ENCODE results near the gene STAB1.

The STAB1 gene

DNA sequence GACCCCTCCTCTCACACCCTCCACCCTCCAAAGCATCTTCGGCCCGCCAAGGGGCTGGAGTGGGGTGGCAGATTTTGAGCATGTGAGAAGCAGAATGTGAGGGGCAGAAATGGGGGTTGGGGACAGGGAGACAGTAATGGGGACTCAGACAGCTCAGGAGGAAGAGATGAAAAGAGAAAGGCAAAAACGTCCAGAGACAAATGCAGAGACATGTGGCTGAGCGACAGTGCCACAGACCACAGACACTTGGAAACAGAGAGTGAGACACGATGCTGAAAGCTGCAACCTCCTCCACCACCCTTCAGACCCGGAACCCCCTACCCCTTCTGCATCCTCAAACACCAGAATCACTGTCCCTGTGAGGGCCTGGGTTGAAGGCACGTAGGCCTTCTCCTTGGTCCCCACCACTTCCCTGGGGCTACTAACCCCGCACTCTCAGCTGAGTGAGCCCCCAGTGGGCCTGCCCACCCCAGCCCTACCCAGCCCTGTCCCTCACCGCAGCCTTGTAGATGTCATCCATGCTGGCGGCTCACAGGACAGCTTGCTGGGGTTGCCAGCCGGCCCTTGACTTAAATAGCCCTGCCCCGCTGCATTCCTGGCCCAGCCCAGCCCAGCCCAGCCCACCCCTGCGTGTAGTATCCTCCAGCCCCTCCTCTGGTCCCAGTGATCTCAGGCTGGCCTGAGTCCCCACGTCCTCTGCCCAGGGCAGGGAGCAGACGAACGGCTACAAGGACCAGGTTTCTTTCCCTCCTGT is 41.5 kb upstream of the STAB1 start, which contains the start of gene TNNC1:
TSS of gene TNNC1 (minus strand) at position 546 of the 754 bp plus-strand sequence. CDS start at position 520, 26 bp downstream.
- Histone ChIP-seq H3K4me1 (ENCODE audit: control insufficient read depth, insufficient read depth, low read length) (peaks cover 39% of the 10 kb centered on the region), H3K36me3 (ENCODE audit: insufficient read depth, low read length) (peaks cover 13% of the 10 kb centered on the region), H3K9ac (ENCODE audit: low read depth, low read length) (peak within 1 kb of the TSS; percentile 81), H3K9me3 (replicated peaks; ENCODE audit: low read length) (no peaks in the 10 kb centered on the region), H3K27me3 (ENCODE audit: control insufficient read depth, insufficient read depth, low read length) (no peaks in the 10 kb centered on the region), H3K4me3 (ENCODE audit: low read length) (peak within 1 kb of the TSS; percentile 84), H3K4me2 (ENCODE audit: low read length) (peak within 1 kb of the TSS; percentile 94)

DNA sequence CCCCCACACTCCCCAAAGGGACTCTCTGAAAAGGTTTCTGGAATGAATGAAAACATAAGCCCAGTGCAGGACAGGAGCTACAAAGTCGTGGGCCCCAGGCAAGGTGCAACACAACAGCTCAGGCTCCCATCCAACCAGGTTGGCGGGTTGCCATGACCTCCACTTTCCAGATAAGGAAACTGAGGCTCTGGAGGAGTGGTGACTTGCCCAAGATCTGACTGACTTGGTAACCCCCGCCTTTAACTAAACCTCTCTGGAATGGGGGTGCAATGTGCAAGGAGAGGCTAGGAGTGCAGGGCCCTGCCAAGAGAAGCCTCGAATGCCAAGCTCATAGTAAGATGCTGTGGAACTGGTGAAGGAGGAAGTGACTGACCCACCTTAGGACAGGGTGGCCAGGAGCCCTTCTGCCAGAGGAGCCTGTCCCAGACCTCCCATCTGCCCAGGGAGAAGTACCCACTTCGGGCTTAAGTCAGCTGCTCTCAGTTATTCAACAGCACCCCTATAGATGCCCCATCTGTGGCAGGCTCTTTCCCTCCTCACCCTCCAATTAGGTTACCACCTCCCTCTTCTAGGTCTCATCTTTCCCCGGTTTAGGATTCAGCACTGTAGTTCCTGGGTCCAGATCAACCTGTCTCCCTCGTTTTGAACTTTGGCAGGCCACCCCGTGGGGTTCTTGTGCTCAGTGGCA is 40.7 kb upstream of the STAB1 start:
- H3K4me2 ChIP-seq (ENCODE audit: low read length): peak overlapping the region; percentile 94
- peak overlapping the region; percentile 81 for H3K9ac ChIP-seq (ENCODE audit: low read depth, low read length)
- peaks cover 21% of the 10 kb centered on the region for H3K36me3 ChIP-seq (ENCODE audit: insufficient read depth, low read length)
- H3K27me3 ChIP-seq (ENCODE audit: control insufficient read depth, insufficient read depth, low read length): no peaks in the 10 kb centered on the region
- H3K4me3 ChIP-seq (ENCODE audit: low read length): peak overlapping the region; percentile 84
- peaks cover 39% of the 10 kb centered on the region for H3K4me1 ChIP-seq (ENCODE audit: control insufficient read depth, insufficient read depth, low read length)
- H3K9me3 ChIP-seq (replicated peaks; ENCODE audit: low read length): no peaks in the 10 kb centered on the region

DNA sequence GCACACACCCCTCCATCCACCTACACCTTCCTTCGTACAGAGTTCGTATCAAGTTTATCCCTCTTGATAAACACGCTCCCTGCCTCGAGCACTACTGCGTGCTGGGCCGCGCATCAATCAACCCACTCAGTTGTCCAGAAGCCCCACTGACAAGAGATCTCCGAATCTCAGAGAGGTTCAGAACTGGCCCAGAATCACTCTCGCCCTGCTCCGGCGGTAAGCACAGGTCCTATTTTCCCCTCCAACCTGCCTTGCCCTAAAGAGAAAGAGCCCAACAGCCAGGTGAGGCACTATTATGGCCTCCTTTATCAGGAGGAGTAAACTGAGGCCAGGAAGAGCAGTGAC is 40.2 kb upstream of the STAB1 start:
- Histone ChIP-seq H3K4me3 (ENCODE audit: low read length) (peak overlapping the region; percentile 84), H3K27me3 (ENCODE audit: control insufficient read depth, insufficient read depth, low read length) (no peaks in the 10 kb centered on the region), H3K4me2 (ENCODE audit: low read length) (peak overlapping the region; percentile 94), H3K9ac (ENCODE audit: low read depth, low read length) (peak overlapping the region; percentile 81), H3K36me3 (ENCODE audit: insufficient read depth, low read length) (peaks cover 21% of the 10 kb centered on the region), H3K9me3 (replicated peaks; ENCODE audit: low read length) (no peaks in the 10 kb centered on the region), H3K4me1 (ENCODE audit: control insufficient read depth, insufficient read depth, low read length) (peaks cover 36% of the 10 kb centered on the region)

DNA sequence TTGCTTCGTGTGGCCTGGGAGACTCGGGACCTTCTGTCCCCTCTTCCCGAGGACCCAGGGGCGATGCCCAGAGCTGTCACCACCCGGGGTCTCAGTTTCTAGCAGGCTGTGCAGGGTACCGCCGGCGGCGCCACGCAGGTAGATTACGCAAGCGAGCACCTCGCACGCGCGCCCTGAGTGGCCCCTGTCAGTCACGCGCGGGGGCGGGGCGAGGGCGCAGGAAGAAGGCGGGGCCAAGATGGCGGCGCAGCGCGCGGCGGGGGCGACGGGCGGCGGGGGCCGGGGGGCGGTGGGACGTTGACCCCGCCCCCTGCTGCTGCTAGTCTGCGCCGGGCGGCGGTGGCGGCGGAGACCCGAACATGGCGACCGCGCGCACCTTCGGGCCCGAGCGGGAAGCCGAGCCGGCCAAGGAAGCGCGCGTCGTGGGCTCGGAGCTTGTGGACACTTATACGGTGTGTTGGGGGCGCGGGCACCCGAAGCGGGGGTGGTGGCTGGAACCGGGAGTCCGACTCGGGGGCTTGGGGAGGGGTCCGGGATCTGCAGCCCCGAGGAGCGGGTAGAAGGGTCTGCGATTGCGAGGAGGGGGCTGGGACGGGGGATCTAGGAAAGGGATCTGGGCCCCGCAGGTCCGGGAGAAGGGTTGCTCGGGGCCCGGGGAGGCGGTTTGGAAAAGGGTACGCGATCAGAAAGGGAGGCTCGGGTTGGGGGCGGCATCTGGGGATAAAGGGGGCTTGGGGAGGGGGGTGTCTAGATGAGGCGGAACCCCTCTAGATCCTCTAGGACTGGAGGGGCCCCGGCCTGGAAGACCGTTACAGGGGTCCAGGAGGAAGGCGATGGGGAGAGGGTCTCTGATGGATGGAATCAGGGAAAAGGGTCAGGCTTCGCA is 39.6 kb upstream of the STAB1 start, which contains the start of gene NISCH:
TSS of gene NISCH (plus strand) at position 322 of the 886 bp plus-strand sequence. CDS start at position 360, 38 bp downstream.
- Histone ChIP-seq H3K36me3 (ENCODE audit: insufficient read depth, low read length) (peaks cover 26% of the 10 kb centered on the region), H3K9ac (ENCODE audit: low read depth, low read length) (peak within 1 kb of the TSS; percentile 83), H3K9me3 (replicated peaks; ENCODE audit: low read length) (no peaks in the 10 kb centered on the region), H3K27me3 (ENCODE audit: control insufficient read depth, insufficient read depth, low read length) (no peaks in the 10 kb centered on the region), H3K4me3 (ENCODE audit: low read length) (peak within 1 kb of the TSS; percentile 84), H3K4me2 (ENCODE audit: low read length) (peak within 1 kb of the TSS; percentile 94), H3K4me1 (ENCODE audit: control insufficient read depth, insufficient read depth, low read length) (peaks cover 30% of the 10 kb centered on the region)

DNA sequence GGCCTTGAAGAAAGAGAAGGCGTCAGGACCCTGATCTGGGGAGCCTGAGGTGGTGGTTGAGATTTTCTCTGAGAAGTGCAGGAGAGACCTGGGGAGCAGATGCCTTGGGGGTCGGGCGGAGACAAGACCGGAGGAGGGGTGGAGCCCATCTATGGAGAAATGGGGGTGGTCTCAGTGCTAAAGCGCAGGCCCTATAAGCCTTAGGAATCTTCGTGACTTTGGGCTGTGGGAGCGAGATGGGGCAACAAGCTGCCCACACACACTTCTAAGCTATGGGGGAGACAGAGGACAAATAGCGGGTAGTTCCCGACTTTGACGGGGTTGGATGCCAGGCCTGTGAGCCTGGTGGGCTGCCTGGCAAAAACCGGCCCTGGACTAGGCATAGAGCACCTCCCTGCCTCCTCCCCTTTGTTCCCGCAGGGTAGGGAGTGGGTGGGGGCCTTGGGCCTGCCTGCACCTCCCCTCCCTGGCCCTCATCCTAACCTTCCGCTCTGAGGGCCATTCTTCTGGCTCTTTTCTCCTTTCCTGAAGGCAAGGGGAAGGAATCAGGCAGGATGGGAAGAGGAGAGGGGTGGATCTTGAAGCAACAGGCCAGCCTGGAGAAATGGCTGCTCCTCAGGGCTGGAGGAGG is 38.9 kb upstream of the STAB1 start:
- Histone ChIP-seq H3K9me3 (replicated peaks; ENCODE audit: low read length) (no peaks in the 10 kb centered on the region), H3K4me2 (ENCODE audit: low read length) (peak overlapping the region; percentile 88), H3K9ac (ENCODE audit: low read depth, low read length) (peak overlapping the region; percentile 83), H3K36me3 (ENCODE audit: insufficient read depth, low read length) (peaks cover 31% of the 10 kb centered on the region), H3K4me1 (ENCODE audit: control insufficient read depth, insufficient read depth, low read length) (peaks cover 27% of the 10 kb centered on the region), H3K4me3 (ENCODE audit: low read length) (peak overlapping the region; percentile 84), H3K27me3 (ENCODE audit: control insufficient read depth, insufficient read depth, low read length) (no peaks in the 10 kb centered on the region)

DNA sequence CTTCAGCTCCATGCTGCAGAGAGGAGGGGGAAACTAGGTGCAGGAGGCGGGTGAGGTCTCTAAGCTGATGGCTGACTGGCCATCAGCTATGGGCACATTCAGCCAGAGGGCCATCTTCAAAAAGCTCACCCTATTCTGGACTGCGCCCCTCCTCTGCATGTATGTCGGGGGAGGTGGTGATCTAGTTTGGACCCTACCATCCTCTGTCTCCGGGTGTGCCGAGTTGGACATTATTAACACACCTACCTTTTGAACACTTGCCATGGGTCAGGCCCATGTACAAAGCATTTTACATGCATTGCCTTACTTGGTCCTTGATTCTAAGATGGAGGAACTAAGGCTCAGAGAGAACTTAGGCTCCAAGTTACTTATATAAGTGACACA is 38.3 kb upstream of the STAB1 start:
- Histone ChIP-seq H3K9me3 (replicated peaks; ENCODE audit: low read length) (no peaks in the 10 kb centered on the region), H3K9ac (ENCODE audit: low read depth, low read length) (peak overlapping the region; percentile 83), H3K27me3 (ENCODE audit: control insufficient read depth, insufficient read depth, low read length) (no peaks in the 10 kb centered on the region), H3K36me3 (ENCODE audit: insufficient read depth, low read length) (peaks cover 31% of the 10 kb centered on the region), H3K4me3 (ENCODE audit: low read length) (peak overlapping the region; percentile 84), H3K4me2 (ENCODE audit: low read length) (peak overlapping the region; percentile 88), H3K4me1 (ENCODE audit: control insufficient read depth, insufficient read depth, low read length) (peaks cover 27% of the 10 kb centered on the region)

DNA sequence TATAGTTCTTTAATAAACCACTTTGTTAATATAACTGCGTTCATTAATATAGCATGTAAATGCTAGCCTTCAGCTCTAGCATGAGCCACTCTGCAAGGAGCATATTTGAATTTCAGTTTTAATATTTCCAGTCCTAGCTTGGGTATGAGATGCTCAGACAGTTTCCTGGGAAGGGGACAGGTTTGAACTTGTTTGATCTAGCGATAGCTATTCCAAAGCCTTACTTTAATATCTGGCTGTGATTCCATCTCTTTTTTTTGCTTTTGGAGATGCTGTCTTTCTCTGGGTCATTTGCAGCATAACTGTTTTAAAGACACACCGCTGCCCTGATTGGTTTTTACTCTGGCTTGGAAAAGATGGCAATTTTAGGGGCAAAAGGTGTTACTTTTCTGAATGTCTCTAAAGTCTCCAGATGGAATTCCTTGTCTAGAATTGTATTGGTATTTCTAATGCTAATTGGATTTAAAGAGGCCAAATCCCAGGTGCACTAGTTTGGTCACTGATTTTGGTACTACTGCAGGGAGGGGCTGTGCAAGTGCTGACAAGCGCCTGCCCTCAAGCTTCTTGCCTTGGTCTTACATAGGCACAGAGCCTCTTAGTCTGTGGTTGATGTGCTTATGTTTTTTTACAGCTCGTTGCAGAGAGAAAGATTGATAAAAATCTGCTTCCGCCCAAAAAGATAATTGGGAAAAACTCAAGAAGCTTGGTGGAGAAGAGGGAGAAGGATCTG is 36.9 kb upstream of the STAB1 start:
- H3K9me3 ChIP-seq (replicated peaks; ENCODE audit: low read length): no peaks in the 10 kb centered on the region
- H3K27me3 ChIP-seq (ENCODE audit: control insufficient read depth, insufficient read depth, low read length): no peaks in the 10 kb centered on the region

DNA sequence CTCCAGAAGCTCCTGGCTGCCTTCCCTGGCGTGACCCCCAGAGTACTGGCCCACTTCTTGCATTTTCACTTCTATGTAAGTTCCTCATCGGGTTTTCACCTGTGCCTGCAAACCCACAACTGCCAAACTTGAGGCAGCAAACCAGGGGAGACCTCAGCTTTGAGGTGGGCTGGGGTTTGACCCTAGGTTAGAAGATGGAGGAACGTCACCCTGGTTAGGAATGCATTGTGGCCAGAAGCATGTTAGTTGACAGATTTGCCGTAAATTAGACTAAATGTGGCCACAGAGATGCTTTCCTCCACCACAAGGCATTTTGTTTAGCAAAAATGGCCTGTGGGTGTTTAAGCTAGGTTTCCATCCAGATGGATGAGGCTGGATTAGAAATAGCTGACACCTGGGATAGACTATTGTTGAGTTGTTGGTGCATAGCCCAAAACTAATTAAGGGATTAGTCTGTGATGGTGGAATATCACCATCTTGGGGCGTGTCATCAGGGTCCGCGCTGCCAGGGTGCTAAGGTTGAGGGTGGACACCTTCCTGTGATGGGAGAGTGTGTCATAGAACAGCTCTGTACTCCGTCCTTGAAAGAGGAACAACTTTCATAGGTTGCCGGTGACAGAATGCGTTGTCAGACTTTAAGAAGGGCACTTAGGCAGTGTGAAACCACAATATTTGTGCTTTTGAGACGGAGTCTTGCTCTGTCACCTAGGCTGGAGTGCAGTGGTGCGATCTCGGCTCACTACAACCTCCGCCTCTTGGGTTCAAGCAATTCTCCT is 36.2 kb upstream of the STAB1 start:
- H3K4me3 ChIP-seq (ENCODE audit: low read length): no peak overlapping the region
- H3K9ac ChIP-seq (ENCODE audit: low read depth, low read length): no peak overlapping the region
- H3K27me3 ChIP-seq (ENCODE audit: control insufficient read depth, insufficient read depth, low read length): no peaks in the 10 kb centered on the region
- H3K4me1 ChIP-seq (ENCODE audit: control insufficient read depth, insufficient read depth, low read length): peaks cover 18% of the 10 kb centered on the region
- H3K9me3 ChIP-seq (replicated peaks; ENCODE audit: low read length): no peaks in the 10 kb centered on the region
- peaks cover 40% of the 10 kb centered on the region for H3K36me3 ChIP-seq (ENCODE audit: insufficient read depth, low read length)
- no peak overlapping the region for H3K4me2 ChIP-seq (ENCODE audit: low read length)

More for the DNA sequence above, 36.9 kb upstream of the STAB1 start:
- no peak overlapping the region for H3K4me2 ChIP-seq (ENCODE audit: low read length)
- H3K36me3 ChIP-seq (ENCODE audit: insufficient read depth, low read length): peaks cover 38% of the 10 kb centered on the region
- H3K4me3 ChIP-seq (ENCODE audit: low read length): no peak overlapping the region
- peaks cover 21% of the 10 kb centered on the region for H3K4me1 ChIP-seq (ENCODE audit: control insufficient read depth, insufficient read depth, low read length)
- H3K9ac ChIP-seq (ENCODE audit: low read depth, low read length): no peak overlapping the region

DNA sequence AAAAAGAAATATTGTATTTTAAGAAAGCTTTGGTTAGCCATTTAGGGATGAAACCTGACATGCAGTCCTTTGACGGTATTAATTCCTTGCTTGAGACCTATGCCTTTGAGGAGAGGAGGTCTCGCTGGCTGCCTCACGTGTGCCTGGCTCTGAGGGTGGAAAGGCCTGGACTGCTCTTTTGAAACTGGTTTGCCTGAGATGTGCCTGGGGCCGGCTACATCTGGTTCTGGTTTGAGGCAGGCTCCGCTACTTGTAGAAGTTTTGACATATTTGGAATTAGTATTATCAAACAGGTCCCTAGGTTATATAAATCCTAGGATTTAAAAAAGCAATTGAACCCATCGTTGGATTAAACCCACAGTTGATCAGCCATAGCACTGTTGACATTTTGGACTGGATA is 33.3 kb upstream of the STAB1 start:
- Histone ChIP-seq H3K36me3 (ENCODE audit: insufficient read depth, low read length) (peaks cover 57% of the 10 kb centered on the region), H3K4me1 (ENCODE audit: control insufficient read depth, insufficient read depth, low read length) (peaks cover 15% of the 10 kb centered on the region), H3K4me2 (ENCODE audit: low read length) (no peak overlapping the region), H3K9me3 (replicated peaks; ENCODE audit: low read length) (no peaks in the 10 kb centered on the region), H3K9ac (ENCODE audit: low read depth, low read length) (no peak overlapping the region), H3K4me3 (ENCODE audit: low read length) (no peak overlapping the region), H3K27me3 (ENCODE audit: control insufficient read depth, insufficient read depth, low read length) (no peaks in the 10 kb centered on the region)

DNA sequence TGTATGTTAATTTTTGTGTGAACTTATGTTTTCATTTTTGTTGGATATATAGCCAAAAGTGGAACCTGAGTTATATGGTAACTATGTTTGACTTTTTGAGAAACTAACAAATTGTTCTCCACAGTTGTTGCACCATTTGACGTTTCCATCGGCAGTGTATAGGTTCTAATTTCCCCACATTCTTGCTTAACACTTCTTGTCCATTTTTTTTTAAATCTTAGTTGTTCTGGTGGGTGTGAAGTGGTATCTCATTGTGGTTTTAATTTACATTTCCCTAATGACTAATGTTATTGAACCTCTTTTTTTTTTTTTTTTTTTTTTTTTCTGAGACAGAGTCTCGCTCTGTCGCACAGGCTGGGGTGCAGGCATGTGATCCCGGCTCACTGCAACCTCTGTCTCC is 31.7 kb upstream of the STAB1 start:
- peaks cover 51% of the 10 kb centered on the region for H3K36me3 ChIP-seq (ENCODE audit: insufficient read depth, low read length)
- H3K4me2 ChIP-seq (ENCODE audit: low read length): no peak overlapping the region
- H3K4me3 ChIP-seq (ENCODE audit: low read length): no peak overlapping the region

More for the DNA sequence above, 31.7 kb upstream of the STAB1 start:
- Histone ChIP-seq H3K4me1 (ENCODE audit: control insufficient read depth, insufficient read depth, low read length) (peaks cover 16% of the 10 kb centered on the region), H3K9ac (ENCODE audit: low read depth, low read length) (no peak overlapping the region), H3K27me3 (ENCODE audit: control insufficient read depth, insufficient read depth, low read length) (no peaks in the 10 kb centered on the region), H3K9me3 (replicated peaks; ENCODE audit: low read length) (no peaks in the 10 kb centered on the region)

All from skeletal muscle satellite cell (primary cell).